ENCODE results near the gene ZC3H7A.

GRCh38 chr16:11796227-11797165 is 562 bp downstream of the ZC3H7A start:
- TF ChIP-seq CTCF (conservative IDR thresholded peaks at IDR 0.05; ENCODE audit: low read length), result no peak
- TF ChIP-seq EZH2phosphoT487 (IDR thresholded peaks at IDR 0.05; ENCODE audit: borderline replicate concordance, low read depth, low read length), result no peak
